ENCODE data around the gene BICRAL. TPM values are rescaled to one million over a fixed set of nuclear protein-coding genes. Genes with fewer than 3 reads are reported as not detected.

BICRAL gene
- total RNA-seq, 1 experiment from 2014 or later: 9.7 TPM

- TF ChIP-seq STAT6 (CRISPR knock-in tag; conservative IDR thresholded peaks at IDR 0.05; ENCODE audit: low read depth) (no peak), ARID4B (CRISPR knock-in tag; IDR thresholded peaks at IDR 0.05; ENCODE audit: borderline replicate concordance) (no peak), MXD4 (CRISPR knock-in tag; IDR thresholded peaks at IDR 0.05; ENCODE audit: borderline replicate concordance) (no peak)
Measured at GRCh38 chr6:42762426-42762859, 19.4 kb upstream of the BICRAL start (continued).

- Mint-ChIP-seq H3K27me3 (ENCODE audit: low read depth) (no peaks in the 10 kb centered on the region), H3K4me3 (no peak overlapping the region), H3K27ac (no peak overlapping the region), H3K36me3 (no peaks in the 10 kb centered on the region; the same call in 1 of the 2 replicates), H3K4me1 (peaks cover 20% of the 10 kb centered on the region), H3K9me3 (no peaks in the 10 kb centered on the region)
- POLR2A ChIA-PET: no interaction called here
- CTCF ChIA-PET: no interaction called here
- DNase-seq (ENCODE audit: low spot score): no peak
- TF ChIP-seq ZNF423 (CRISPR knock-in tag; IDR thresholded peaks at IDR 0.05) (no peak), ATF1 (CRISPR knock-in tag; IDR thresholded peaks at IDR 0.05) (no peak), KAT7 (CRISPR knock-in tag; IDR thresholded peaks at IDR 0.05; ENCODE audit: borderline replicate concordance) (no peak), PRDM15 (CRISPR knock-in tag; IDR thresholded peaks at IDR 0.05) (no peak), NR2C2 (CRISPR knock-in tag; IDR thresholded peaks at IDR 0.05) (no peak), ATF6 (CRISPR knock-in tag; IDR thresholded peaks at IDR 0.05) (no peak), IRF1 (CRISPR knock-in tag; IDR thresholded peaks at IDR 0.05) (no peak), AFF4 (CRISPR knock-in tag; IDR thresholded peaks at IDR 0.05; ENCODE audit: borderline replicate concordance) (no peak), ZNF263 (CRISPR knock-in tag; IDR thresholded peaks at IDR 0.05; ENCODE audit: low read depth) (no peak), EMX1 (CRISPR knock-in tag; IDR thresholded peaks at IDR 0.05) (no peak)
- no peak for ATAC-seq
Measured at GRCh38 chr6:42762950-42763349, 18.9 kb upstream of the BICRAL start.

Data from WTC11 (cell line).